OCI-LY3 (cell line): ENCODE results near the gene GMPPA.
A peak's percentile ranks its signal among the peaks of the same experiment; 100 is the strongest.

ENCODE experiments used
- H2AFZ ChIP-seq: fragments of 200-600, 300-600 bp; shearing (Covaris generic); 2 replicates; pipeline ENCODE4 v1.6.0; 2014; ENCODE audit warnings: antibody characterized with exemption, low read depth, low read length
- H3K27ac ChIP-seq: fragments of 200-600, 300-600 bp; sonication (generic); 2 replicates; pipeline ENCODE4 v1.5.1; 2014; ENCODE audit warnings: mild to moderate bottlenecking, low read length, moderate library complexity, mixed read lengths
- H3K27me3 ChIP-seq: fragments of 200-600, 300-600 bp; sonication (generic); 2 replicates; pipeline ENCODE4 v1.6.1; 2014; ENCODE audit warnings: low read depth, low read length, mixed read lengths
- H3K36me3 ChIP-seq: fragments of 200-600, 300-600 bp; sonication (generic); replicated peaks from 2 replicates; pipeline ENCODE3; 2014; ENCODE audit warnings: low read depth, low read length, mixed read lengths
- H3K4me1 ChIP-seq: fragments of 300-600, 200-600 bp; sonication (generic); 2 replicates; pipeline ENCODE4 v1.6.1; 2014; ENCODE audit warnings: low read length, mixed read lengths
- H3K4me2 ChIP-seq: fragments of 200-600, 300-600 bp; sonication (generic); 2 replicates; pipeline ENCODE4 v1.6.1; 2014; ENCODE audit warnings: low read length, mixed read lengths
- H3K4me3 ChIP-seq: fragments of 300-600, 200-600 bp; sonication (generic); 2 replicates; pipeline ENCODE4 v1.5.1; 2014; ENCODE audit warnings: antibody characterized with exemption, mild to moderate bottlenecking, low read length, moderate library complexity
- H3K79me2 ChIP-seq: fragments of 300-600, 200-600 bp; shearing (Covaris generic); 2 replicates; pipeline ENCODE4 v1.6.1; 2014; ENCODE audit warnings: mild to moderate bottlenecking, low read length, mixed read lengths
- H3K9ac ChIP-seq: fragments of 300-600, 200-600 bp; shearing (Covaris generic); 2 replicates; pipeline ENCODE4 v1.6.0; 2014; ENCODE audit warnings: mild to moderate bottlenecking, low read length, moderate library complexity
- H3K9me3 ChIP-seq: fragments of 200-600, 300-600 bp; shearing (Covaris generic); 2 replicates; pipeline ENCODE4 v1.6.1; 2014; ENCODE audit warnings: low read length, mixed read lengths; ENCODE audit not compliant: insufficient read depth
- H4K20me1 ChIP-seq: fragments of 200-600, 300-600 bp; sonication (generic); 2 replicates; pipeline ENCODE4 v1.6.1; 2016; ENCODE audit warnings: low read length, mixed read lengths; ENCODE audit not compliant: insufficient read depth
- EZH2phosphoT487 ChIP-seq: fragments of 200-600 bp; shearing (Covaris generic); IDR thresholded peaks from 2 replicates; pipeline ENCODE4 v1.6.1; 2018; ENCODE audit warnings: antibody characterized with exemption, mixed run types, low read depth
- TF ChIP-seq, protein P1 (sequence below): fragments of 200-600, 300-600 bp; sonication (generic); IDR thresholded peaks from 2 replicates; pipeline ENCODE4 v1.5.1; 2014; ENCODE audit warnings: antibody characterized with exemption, low read length, low read depth

GMPPA gene

DNA sequence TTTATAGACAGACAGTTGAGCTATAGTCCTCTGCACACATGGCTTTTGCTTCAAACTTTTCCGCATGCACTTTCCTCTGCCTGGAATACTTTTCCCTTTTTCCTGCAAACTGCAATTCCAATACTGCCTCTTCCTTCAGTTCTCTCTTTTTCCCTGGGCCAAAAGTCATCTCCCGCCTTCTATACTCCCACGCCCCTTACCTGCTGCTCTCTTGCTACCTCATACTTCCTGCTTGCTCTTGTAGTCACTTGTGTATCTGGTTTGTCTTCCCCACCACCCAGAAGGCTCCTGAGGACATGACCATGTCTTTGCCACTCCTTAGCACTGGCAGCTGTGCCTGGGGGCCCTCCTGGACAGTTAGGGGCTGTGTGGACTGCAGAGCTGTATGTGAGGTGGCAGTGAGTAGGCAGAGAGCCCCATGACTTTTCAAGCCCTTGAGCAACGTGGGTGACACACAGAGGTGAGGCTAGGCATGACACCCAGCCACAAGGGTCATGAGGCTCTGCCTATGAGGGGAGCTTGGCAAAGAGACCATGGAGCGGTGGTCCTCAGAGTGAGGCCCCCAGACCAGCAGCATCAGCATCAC is 40.8 kb upstream of the GMPPA start:
- Histone ChIP-seq H3K4me3 (0 out of 2 replicates have a peak overlapping the region, but pooled peaks have one; percentile 16), H3K9ac (no peak overlapping the region), H2AFZ (no peak overlapping the region), H3K4me2 (peak overlapping the region; percentile 20; the same call in 1 of the 2 replicates), H3K4me1 (peaks cover 7% of the 10 kb centered on the region), H3K36me3 (no peaks in the 10 kb centered on the region), H3K9me3 (no peaks in the 10 kb centered on the region), H3K27ac (no peak overlapping the region), H3K79me2 (no peaks in the 10 kb centered on the region), H3K27me3 (no peaks in the 10 kb centered on the region), H4K20me1 (no peaks in the 10 kb centered on the region)
- TF ChIP-seq, protein P1, sequence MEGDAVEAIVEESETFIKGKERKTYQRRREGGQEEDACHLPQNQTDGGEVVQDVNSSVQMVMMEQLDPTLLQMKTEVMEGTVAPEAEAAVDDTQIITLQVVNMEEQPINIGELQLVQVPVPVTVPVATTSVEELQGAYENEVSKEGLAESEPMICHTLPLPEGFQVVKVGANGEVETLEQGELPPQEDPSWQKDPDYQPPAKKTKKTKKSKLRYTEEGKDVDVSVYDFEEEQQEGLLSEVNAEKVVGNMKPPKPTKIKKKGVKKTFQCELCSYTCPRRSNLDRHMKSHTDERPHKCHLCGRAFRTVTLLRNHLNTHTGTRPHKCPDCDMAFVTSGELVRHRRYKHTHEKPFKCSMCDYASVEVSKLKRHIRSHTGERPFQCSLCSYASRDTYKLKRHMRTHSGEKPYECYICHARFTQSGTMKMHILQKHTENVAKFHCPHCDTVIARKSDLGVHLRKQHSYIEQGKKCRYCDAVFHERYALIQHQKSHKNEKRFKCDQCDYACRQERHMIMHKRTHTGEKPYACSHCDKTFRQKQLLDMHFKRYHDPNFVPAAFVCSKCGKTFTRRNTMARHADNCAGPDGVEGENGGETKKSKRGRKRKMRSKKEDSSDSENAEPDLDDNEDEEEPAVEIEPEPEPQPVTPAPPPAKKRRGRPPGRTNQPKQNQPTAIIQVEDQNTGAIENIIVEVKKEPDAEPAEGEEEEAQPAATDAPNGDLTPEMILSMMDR, result peak; percentile 34
- no peak for TF ChIP-seq EZH2phosphoT487

DNA sequence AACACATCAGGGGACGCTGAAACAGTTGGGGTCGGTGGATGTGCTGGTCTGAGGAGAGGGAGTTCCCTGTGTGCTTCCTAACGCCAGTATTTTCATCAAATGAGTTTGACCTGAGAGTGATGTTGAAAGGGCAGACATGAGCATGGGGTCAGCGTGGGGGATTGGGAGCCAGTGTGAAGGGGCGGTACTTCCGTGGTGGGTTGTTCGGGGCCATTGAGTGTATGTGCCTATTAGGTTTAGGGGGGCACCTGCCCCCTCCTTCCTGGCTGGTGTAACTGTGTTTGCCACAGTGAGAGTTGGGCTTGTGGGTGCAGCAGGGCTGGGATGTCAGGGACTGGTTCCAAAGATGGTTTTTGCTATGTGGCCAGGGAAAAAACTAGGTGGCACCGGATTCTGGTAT is 39.7 kb upstream of the GMPPA start:
- no peaks in the 10 kb centered on the region for H3K36me3 ChIP-seq
- H3K4me2 ChIP-seq, result no peak overlapping the region
- H3K4me1 ChIP-seq, result peaks cover 7% of the 10 kb centered on the region
- no peaks in the 10 kb centered on the region for H3K27me3 ChIP-seq
- no peak overlapping the region for H3K4me3 ChIP-seq
- no peak overlapping the region for H3K9ac ChIP-seq
- H3K79me2 ChIP-seq, result no peaks in the 10 kb centered on the region
- no peak for TF ChIP-seq EZH2phosphoT487
- TF ChIP-seq, protein P1, result no peak
- H2AFZ ChIP-seq, result no peak overlapping the region
- no peaks in the 10 kb centered on the region for H4K20me1 ChIP-seq
- H3K27ac ChIP-seq, result no peak overlapping the region
- H3K9me3 ChIP-seq, result no peaks in the 10 kb centered on the region

DNA sequence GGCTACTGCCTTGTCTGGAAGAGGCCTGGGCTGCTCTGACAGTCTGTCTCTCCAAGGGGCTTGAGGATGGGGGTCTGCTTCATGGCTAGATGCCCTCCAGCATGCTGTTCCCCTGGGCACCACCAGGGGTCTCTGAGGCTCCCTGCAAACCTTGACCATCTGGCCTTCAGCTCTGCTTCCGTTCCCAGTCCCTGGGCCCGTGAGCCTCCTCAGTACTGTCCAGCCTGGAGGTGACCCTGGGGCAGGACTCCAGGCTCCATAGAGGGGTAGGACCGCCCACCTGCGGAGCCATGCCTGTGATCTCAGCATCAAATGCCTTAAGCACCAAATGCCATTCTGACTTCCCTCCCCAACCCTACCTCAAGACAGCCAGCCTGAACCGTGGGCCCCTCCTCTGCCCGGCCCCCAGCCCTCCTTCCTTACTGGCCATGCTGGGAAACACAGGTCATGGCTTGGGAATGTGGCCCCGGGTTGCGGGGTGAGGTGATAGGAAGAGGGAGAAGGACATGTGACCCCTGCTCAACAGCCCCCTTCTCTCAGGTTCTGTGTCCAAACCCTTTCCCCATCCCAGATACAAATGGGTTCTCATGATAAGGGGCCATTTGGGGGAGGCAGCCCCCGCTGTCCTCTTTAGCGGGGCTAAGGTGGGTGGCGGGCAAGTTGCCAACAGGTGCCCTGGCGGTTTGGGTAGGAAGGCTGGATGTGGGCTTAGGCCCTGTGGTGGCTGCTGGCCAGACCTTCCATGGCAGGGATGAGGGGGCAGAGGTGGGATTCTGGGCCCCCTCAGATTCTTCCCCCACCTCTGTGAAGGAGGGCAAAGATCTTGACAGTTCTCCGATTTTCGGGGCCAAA is 39.0 kb upstream of the GMPPA start:
- H2AFZ ChIP-seq, result 0 out of 2 replicates have a peak overlapping the region, but pooled peaks have one; percentile 79
- peaks cover 7% of the 10 kb centered on the region for H3K4me1 ChIP-seq
- H3K36me3 ChIP-seq, result no peaks in the 10 kb centered on the region
- H3K4me3 ChIP-seq, result no peak overlapping the region
- no peak overlapping the region for H3K9ac ChIP-seq
- no peak for TF ChIP-seq EZH2phosphoT487
- TF ChIP-seq, protein P1, result peak; percentile 64
- no peak overlapping the region for H3K27ac ChIP-seq
- no peaks in the 10 kb centered on the region for H4K20me1 ChIP-seq
- no peaks in the 10 kb centered on the region for H3K9me3 ChIP-seq
- H3K27me3 ChIP-seq, result no peaks in the 10 kb centered on the region
- no peaks in the 10 kb centered on the region for H3K79me2 ChIP-seq
- H3K4me2 ChIP-seq, result peak overlapping the region; percentile 38

DNA sequence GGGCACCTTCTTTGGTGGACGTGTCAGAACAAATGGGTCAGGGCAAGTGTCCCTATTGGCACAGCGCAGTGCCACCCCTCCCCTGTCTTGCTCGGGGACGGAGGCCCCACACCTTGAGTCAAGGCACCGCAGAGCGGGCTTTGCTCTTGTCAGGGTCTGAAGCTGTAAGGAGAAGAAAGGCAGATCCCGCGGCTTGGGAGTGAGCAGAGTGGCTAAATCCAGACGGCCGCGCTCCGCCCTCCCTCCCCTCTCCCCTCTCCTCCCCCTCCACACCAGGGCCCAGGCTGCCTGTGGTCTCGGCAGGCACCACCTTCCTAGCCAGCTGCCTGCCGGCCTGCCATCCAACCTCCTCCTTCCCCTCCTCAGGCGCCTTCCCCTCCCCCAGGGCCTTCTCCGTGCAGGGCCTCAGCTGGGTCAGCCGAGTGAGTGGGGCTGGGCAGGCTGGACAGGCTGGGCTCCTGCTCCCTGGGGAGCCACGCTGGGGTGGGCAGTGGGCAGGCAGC is 38.2 kb upstream of the GMPPA start:
- Histone ChIP-seq H3K4me2 (no peak overlapping the region), H3K36me3 (no peaks in the 10 kb centered on the region), H3K27ac (no peak overlapping the region), H2AFZ (no peak overlapping the region), H3K27me3 (no peaks in the 10 kb centered on the region), H3K9ac (no peak overlapping the region), H3K79me2 (no peaks in the 10 kb centered on the region), H3K4me1 (peaks cover 5% of the 10 kb centered on the region), H3K9me3 (no peaks in the 10 kb centered on the region), H3K4me3 (no peak overlapping the region), H4K20me1 (no peaks in the 10 kb centered on the region)
- no peak for TF ChIP-seq EZH2phosphoT487
- TF ChIP-seq, protein P1, result no peak
